Ishikawa (cell line): ENCODE data around the gene QSOX1.

Experiments used
- CEBPB ChIP-seq: IDR thresholded peaks from 2 replicates; pipeline ENCODE4 v1.6.1; 2012
- CREB1 ChIP-seq: IDR thresholded peaks from 2 replicates; pipeline ENCODE4 v1.6.1; 2012; ENCODE audit warnings: low read depth
- EGR1 ChIP-seq: IDR thresholded peaks from 2 replicates; pipeline ENCODE4 v1.6.1; 2012
- EP300 ChIP-seq: IDR thresholded peaks from 2 replicates; pipeline ENCODE4 v1.6.1; 2012; ENCODE audit warnings: borderline replicate concordance
- FOXM1 ChIP-seq: IDR thresholded peaks from 2 replicates; pipeline ENCODE4 v1.6.1; 2012; ENCODE audit warnings: low read depth, borderline replicate concordance
- MAX ChIP-seq: IDR thresholded peaks from 2 replicates; pipeline ENCODE4 v1.6.1; 2012
- NFIC ChIP-seq: IDR thresholded peaks from 2 replicates; pipeline ENCODE4 v1.6.1; 2012
- RAD21 ChIP-seq: IDR thresholded peaks from 2 replicates; pipeline ENCODE4 v1.6.1; 2012; ENCODE audit warnings: low read depth
- REST ChIP-seq: IDR thresholded peaks from 2 replicates; pipeline ENCODE4 v1.6.1; 2012; ENCODE audit warnings: low read depth, mild to moderate bottlenecking
- TAF1 ChIP-seq: IDR thresholded peaks from 2 replicates; pipeline ENCODE4 v1.6.1; 2012; ENCODE audit warnings: low read depth, mild to moderate bottlenecking
- TCF12 ChIP-seq: IDR thresholded peaks from 2 replicates; pipeline ENCODE4 v1.6.1; 2012; ENCODE audit warnings: low read depth
- TEAD4 ChIP-seq: IDR thresholded peaks from 2 replicates; pipeline ENCODE4 v1.6.1; 2012
- USF1 ChIP-seq: IDR thresholded peaks from 2 replicates; pipeline ENCODE4 v1.6.1; 2012
- YY1 ChIP-seq: IDR thresholded peaks from 2 replicates; pipeline ENCODE4 v1.6.1; 2012; ENCODE audit warnings: low read depth
- ZBTB7A ChIP-seq: IDR thresholded peaks from 2 replicates; pipeline ENCODE4 v1.6.1; 2012; ENCODE audit warnings: low read depth

Gene QSOX1

GRCh38 chr1:180116964-180117763 is 37.5 kb upstream of the QSOX1 start:
- TF ChIP-seq NFIC = no peak
- no peak for TF ChIP-seq MAX
- TF ChIP-seq TAF1 = no peak
- no peak for TF ChIP-seq TEAD4
- no peak for TF ChIP-seq EP300
- no peak for TF ChIP-seq CEBPB

- TF ChIP-seq ZBTB7A (no peak), EP300 (no peak)
Observed at GRCh38 chr1:180117764-180118116, 36.9 kb upstream of the QSOX1 start.

GRCh38 chr1:180119837-180120236 is 34.8 kb upstream of the QSOX1 start:
- TF ChIP-seq TCF12 (no peak), ZBTB7A (no peak), EP300 (no peak), CREB1 (no peak), FOXM1 (no peak), EGR1 (no peak), TEAD4 (no peak), NFIC (no peak), TAF1 (no peak), REST (no peak), MAX (no peak), YY1 (no peak), CEBPB (no peak), RAD21 (no peak), USF1 (no peak)

- TF ChIP-seq RAD21 (no peak), USF1 (no peak), YY1 (no peak), FOXM1 (no peak), EGR1 (no peak), EP300 (no peak)
Observed at GRCh38 chr1:180123463-180123936, 31.2 kb upstream of the QSOX1 start.

GRCh38 chr1:180130651-180131050 is 24.0 kb upstream of the QSOX1 start:
- TF ChIP-seq FOXM1 (no peak), EGR1 (no peak)

GRCh38 chr1:180131510-180131909 is 23.2 kb upstream of the QSOX1 start:
- TF ChIP-seq TCF12 = no peak
- TF ChIP-seq RAD21 = no peak
- TF ChIP-seq MAX = no peak
- TF ChIP-seq ZBTB7A = no peak

GRCh38 chr1:180133193-180133592 is 21.5 kb upstream of the QSOX1 start:
- TF ChIP-seq EP300 (no peak), NFIC (no peak)

GRCh38 chr1:180135535-180135934 is 19.1 kb upstream of the QSOX1 start:
- no peak for TF ChIP-seq EGR1
- TF ChIP-seq MAX = no peak
- no peak for TF ChIP-seq CREB1
- TF ChIP-seq TAF1 = no peak
- TF ChIP-seq NFIC = no peak
- no peak for TF ChIP-seq TCF12
- no peak for TF ChIP-seq YY1
- no peak for TF ChIP-seq USF1
- no peak for TF ChIP-seq CEBPB
- TF ChIP-seq ZBTB7A = no peak
- no peak for TF ChIP-seq REST
- TF ChIP-seq FOXM1 = no peak
- no peak for TF ChIP-seq EP300
- no peak for TF ChIP-seq TEAD4
- no peak for TF ChIP-seq RAD21
